GM12873 (cell line): ENCODE results near the gene GATA3.

ENCODE experiments used
- TF ChIP-seq, protein P1 (sequence below): IDR thresholded peaks from 2 replicates; pipeline ENCODE4 v1.5.1; 2012; ENCODE audit warnings: low read depth, mild to moderate bottlenecking, moderate library complexity, low read length, control low read depth; ENCODE audit not compliant: insufficient read depth; ENCODE audit errors: missing control alignments

GATA3 gene

DNA sequence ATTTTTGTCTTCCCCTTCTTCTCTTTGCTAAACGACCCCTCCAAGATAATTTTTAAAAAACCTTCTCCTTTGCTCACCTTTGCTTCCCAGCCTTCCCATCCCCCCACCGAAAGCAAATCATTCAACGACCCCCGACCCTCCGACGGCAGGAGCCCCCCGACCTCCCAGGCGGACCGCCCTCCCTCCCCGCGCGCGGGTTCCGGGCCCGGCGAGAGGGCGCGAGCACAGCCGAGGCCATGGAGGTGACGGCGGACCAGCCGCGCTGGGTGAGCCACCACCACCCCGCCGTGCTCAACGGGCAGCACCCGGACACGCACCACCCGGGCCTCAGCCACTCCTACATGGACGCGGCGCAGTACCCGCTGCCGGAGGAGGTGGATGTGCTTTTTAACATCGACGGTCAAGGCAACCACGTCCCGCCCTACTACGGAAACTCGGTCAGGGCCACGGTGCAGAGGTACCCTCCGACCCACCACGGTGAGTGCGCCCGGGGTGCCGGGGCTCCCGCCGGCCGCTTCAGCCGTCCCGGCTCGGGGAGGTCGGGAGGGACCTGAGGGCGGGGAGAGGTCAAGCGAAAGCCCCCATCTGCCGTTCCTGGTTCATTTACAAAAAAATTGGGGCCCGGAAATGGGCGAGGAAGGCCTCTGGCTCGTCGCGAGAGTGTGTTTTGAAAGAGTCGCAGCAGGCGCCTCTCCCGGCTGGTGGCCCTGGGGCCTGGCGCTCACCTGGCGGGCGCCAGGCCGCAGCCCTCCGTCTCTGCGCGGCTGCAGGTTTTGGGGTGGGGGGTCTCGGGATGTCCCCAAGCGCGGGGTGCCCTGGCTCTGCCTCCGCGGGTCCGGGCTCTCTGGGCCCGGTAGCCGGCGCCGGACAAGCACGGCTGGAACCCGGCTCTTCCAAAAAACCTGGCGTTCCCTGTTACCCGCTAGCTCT lies 1.2 kb downstream of the GATA3 start:
- TF ChIP-seq, protein P1, sequence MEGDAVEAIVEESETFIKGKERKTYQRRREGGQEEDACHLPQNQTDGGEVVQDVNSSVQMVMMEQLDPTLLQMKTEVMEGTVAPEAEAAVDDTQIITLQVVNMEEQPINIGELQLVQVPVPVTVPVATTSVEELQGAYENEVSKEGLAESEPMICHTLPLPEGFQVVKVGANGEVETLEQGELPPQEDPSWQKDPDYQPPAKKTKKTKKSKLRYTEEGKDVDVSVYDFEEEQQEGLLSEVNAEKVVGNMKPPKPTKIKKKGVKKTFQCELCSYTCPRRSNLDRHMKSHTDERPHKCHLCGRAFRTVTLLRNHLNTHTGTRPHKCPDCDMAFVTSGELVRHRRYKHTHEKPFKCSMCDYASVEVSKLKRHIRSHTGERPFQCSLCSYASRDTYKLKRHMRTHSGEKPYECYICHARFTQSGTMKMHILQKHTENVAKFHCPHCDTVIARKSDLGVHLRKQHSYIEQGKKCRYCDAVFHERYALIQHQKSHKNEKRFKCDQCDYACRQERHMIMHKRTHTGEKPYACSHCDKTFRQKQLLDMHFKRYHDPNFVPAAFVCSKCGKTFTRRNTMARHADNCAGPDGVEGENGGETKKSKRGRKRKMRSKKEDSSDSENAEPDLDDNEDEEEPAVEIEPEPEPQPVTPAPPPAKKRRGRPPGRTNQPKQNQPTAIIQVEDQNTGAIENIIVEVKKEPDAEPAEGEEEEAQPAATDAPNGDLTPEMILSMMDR = no peak

DNA sequence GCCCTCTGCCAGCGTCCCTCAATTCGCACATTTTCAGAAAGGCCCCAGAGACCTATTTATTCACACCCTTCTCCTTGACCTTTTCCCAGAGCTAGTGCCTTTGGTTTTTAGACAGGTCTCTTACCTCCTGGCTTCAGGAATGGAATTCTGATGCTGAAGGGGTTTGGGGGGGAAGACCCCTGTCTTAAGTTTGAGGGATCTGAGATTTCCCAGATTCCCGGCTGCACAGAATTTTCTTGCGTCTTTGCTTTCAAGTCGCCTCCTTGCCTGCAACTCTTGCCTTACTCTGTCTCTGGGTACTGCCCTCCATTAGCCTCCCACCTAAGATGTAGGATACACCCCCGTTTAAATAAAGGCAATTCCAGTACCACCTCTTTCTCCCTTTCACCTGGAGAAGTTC lies 1.9 kb downstream of the GATA3 start:
- TF ChIP-seq, protein P1 = no peak

DNA sequence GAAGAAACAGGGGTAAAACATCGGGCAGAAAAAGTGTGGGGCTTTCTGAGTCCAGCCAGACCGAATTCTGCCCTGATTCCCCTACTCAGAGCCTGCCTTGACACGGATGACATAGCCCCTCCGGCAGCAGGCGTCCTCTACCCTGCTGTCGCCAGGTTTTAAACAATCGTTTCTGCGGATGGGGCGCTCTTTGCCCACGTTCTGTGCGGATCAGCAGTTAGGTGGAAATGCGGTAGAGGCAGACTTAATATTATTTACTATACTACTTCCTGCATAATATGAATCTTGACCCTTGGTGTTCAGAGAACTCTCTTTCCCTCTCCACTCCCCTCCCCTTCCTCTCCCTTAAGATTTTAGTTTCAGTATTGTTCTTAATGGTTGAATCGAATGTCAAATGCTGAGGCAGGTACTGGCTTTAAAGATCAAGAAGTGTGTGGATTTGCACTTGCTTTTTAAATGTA lies 2.4 kb downstream of the GATA3 start:
- TF ChIP-seq, protein P1 = no peak

DNA sequence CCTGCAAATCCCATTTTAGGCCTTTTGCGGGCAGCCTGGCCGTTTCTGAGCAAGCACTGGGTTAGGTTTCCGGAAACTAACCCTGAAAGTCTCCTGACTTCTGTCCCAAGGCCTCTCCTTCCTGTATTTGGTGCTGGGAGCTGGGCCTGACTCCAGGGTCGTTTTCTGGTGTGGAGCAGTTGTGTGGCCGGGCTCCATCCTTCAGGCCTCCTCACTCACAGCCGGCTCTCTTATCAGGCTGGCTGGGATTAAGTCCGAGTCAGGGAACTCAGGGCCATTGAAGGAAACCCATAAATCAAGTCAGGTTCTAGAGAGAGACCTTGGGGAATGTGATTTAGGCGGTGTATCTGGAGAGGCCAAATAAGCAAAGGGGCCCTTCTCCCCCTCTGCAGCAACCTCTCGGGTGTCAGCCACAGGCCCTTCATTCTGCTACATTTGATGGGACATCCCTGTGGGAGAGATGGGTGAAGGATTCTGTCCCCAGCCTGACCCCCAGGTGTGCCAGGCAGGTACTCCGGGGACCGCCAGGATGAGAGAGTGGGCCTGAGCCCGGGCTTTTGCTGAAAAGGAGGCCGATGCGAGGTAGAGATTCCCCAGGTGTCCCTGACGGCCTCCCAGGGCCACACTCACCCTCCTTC lies 3.3 kb downstream of the GATA3 start:
- TF ChIP-seq, protein P1 = no peak

DNA sequence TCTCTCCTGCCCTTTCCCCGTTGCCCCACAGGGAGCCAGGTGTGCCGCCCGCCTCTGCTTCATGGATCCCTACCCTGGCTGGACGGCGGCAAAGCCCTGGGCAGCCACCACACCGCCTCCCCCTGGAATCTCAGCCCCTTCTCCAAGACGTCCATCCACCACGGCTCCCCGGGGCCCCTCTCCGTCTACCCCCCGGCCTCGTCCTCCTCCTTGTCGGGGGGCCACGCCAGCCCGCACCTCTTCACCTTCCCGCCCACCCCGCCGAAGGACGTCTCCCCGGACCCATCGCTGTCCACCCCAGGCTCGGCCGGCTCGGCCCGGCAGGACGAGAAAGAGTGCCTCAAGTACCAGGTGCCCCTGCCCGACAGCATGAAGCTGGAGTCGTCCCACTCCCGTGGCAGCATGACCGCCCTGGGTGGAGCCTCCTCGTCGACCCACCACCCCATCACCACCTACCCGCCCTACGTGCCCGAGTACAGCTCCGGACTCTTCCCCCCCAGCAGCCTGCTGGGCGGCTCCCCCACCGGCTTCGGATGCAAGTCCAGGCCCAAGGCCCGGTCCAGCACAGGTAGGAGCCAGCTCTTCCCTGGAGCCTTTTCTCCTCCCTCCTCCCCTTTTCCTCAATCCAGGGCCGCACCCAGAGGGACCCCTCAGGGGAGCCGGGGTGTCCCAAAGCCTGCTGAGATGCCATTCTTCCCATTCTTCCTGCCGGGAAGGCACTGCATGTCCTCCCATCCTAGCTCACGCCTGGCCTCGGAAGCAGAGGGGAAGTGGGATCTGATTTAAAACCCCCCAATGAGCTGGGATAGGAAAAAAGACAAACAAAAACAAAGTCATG lies 4.0 kb downstream of the GATA3 start:
- TF ChIP-seq, protein P1 = no peak

DNA sequence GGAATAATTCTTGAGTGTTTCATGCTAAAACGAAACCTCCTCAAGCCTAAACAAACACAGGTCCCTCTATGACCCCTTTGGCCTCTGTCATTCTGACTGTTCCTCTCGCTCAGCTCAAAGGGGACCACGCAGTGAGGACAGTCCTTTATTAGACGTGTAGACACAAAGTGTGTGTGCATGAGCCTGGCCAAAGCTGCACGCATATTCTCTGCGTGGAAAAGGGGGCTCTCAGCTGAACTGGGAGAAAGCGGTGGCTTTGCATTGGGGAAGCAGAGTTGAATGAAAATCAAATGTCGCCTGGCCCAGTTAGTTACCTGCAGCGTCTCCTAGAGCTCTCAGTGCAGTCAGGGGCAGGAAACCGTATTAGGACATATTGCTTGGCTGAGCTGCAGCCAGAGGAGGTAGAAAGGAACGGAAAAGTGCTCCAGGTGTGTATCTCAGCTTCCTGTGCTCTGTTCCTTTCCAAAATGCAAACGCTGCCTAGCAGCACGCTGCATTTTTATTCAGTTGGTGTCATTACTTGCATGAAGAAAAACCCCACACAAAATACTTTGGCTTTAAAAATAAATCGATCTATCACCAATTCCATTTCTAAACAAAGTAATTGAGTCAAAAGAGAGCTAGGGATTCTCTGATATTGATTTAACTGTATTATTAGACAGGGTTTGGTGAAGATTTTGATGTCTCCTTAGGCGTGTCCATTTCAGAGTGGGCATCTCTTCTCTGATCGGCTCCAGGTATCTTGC lies 4.9 kb downstream of the GATA3 start:
- TF ChIP-seq, protein P1 = no peak
